ENCODE data around the gene ARHGAP35. TPM values are rescaled to one million over a fixed set of nuclear protein-coding genes. Genes with fewer than 3 reads are reported as not detected.
"Not testable (repeated sequence)": the region's sequence is repeated elsewhere in the genome, so short reads cannot be mapped to it uniquely, and the experiment has no call there.

ARHGAP35 gene
- total RNA-seq (2014; rRNA removed; shearing (Covaris generic)): 44.0 and 49.5 TPM in 2 replicates

DNA sequence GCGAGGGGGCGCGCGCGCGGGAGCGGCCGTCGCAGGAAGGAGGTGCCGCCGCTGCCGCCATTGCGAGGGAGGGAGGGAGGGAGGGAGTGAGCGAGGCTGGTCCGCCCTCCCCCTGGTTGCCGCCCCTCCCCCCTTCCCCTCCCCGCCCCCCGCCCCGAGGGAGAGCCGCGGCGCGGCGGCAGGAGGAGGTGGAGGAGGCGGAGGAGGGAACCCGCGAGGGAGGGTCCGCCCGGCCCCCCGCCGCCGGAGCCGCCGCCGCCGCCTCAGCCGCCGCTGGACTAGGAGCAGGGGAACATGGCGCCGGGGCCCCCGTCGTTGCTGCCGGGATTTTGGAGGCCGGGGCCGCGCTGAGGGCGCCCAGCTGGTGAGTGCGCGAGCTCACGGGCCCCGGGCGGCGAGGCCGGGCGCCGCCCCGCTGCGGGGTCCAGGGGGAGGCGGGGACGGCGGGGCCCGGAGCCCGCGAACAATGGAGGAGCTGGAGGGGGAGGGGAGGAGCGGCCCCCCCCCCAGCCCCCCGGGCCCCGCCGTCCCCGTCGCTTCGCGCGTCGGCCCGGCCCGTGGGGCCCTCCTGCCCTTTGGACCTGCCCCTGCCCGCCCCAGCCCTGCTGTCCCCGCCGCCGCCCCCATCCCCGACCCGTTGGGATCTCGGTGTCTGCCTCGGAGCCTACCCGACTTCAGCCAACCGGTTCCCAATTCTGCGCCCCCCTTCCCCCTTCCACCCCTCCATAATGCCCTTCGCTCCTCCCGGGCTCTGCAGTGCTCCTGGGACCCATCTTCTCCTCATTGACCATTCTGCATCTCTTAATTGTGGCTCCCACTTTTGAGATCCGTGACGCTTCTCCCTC lies at the start of gene ARHGAP35:
ARHGAP35 (plus strand) TSS at position 152 of the 845 bp plus-strand sequence. CDS start 57,679 bp downstream, outside the sequence.
- Histone ChIP-seq H3K27me3 (no peaks in the 10 kb centered on the region), H3K4me3 (peak within 1 kb of the TSS; percentile 81), H3K27ac (peak within 1 kb of the TSS; percentile 99), H3K9me3 (replicated peaks) (no peaks in the 10 kb centered on the region), H3K36me3 (no peaks in the 10 kb centered on the region), H3K4me1 (peaks cover 18% of the 10 kb centered on the region)
- peak; percentile 21 to 94 for DNase-seq

DNA sequence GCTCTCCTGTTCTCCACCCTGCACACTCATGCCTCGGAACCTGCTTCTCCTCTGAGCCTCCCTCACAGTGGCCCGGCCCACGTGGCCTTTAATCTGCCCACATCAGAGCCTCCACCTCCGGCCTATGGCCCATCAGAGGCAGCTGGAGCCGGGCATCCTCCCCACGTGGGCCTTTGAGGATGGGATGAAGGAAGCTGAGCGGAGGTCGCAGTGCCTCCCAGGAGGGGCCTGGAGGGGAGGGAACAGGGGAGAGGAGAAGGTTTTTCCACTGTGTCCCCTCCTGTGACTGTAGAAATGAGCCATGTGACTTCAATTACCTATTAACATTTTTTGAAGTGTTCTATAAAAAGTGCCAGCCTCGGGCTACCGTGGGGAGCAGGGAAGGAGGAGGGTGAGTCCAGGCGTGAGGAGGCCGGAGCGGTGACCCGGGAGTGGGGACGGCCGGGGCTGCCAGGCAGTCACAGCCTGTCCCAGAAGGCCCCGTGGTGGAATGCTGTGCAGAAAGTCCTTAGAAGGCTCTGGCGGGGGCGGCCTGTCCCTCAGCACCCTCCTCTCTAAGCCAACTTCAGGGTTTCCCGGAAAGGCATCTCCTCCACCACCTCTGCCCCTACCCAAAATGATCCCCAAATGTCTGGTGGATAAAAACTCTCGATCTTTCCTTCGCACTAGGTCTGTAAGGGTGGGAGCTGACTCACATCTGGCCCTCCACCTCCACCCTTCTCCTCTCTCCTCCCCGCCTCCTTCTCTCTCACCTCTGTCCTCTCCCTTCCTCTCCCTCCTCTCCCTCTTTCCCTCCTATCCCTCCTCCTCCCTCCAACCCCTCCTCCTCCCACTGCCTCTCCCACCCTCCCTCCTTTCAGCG lies 47.6 kb upstream of the ARHGAP35 start:
- Histone ChIP-seq H3K27me3 (no peaks in the 10 kb centered on the region; the same call in 1 of the 2 replicates), H3K36me3 (no peaks in the 10 kb centered on the region), H3K4me3 (no peak overlapping the region), H3K27ac (no peak overlapping the region), H3K4me1 (no peaks in the 10 kb centered on the region), H3K9me3 (replicated peaks) (no peaks in the 10 kb centered on the region)
- DNase-seq: no peak

DNA sequence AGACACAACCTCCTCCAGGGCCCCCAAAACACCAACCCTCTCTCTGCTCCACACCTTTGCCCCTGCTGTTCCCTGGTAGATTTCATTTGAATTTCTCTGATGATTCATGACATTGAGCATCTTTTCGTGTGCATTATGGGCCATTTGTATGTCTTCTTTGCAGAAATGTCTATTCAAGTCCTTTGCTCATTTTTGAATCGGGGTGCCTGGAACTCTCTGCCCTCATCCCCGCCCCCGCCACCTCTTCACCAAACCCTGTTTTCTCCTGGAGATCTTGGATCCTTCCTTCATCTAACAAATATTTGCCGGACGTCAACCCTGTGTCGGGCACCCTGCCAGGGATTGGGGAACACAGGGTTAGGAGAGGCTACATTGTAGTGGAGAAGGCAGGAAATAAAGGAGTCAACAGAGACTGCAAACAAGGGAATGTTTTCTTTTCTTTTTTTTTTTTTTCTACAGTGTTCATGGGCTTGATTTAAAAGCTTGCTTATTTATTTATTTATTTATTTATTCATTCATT lies 46.9 kb upstream of the ARHGAP35 start:
- Histone ChIP-seq H3K36me3 (no peaks in the 10 kb centered on the region), H3K27ac (no peak overlapping the region), H3K27me3 (no peaks in the 10 kb centered on the region; the same call in 1 of the 2 replicates), H3K4me1 (no peaks in the 10 kb centered on the region), H3K9me3 (replicated peaks) (no peaks in the 10 kb centered on the region), H3K4me3 (no peak overlapping the region)
- peak in 1 of 2 experiments; percentile 40 for DNase-seq

DNA sequence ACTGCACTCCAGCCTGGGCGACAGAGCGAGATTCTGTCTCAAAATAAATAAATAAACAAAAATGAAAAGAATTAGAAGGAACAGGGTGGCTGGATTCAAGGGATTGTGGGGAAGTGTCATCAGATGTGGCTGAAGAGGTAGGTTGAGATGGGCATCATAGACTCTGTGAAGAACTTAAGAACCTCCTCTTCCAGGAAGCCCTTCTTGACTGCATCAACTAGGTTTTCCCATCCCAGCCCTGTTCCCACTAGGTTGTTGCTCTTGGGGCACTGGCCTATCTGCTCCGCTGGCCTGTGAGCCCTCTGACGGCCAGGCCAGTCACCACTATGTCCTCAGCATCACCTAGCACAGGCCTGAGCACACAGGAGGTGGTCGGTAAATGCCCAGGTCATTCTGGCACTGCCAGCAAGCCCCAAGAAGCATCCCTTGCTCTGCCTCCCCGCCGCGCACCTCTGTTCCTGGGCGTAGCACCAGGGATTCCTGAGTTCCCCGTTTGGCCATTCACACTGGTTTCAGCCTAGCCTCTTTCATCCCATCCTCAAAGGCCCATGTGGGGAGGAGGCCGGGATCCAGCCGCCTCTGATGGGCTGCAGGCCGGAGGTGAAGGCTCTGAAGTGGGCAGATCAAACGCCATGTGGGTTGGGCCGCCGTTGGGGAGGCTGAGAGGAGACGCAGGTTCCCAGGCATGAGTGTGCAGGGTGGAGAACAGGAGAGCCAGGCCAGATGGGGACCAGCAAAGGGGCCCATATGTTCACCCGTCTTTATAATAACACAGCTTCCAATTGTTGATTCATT lies 44.8 kb upstream of the ARHGAP35 start:
- Histone ChIP-seq H3K36me3 (no peaks in the 10 kb centered on the region), H3K9me3 (replicated peaks) (no peaks in the 10 kb centered on the region), H3K27me3 (no peaks in the 10 kb centered on the region; the same call in 1 of the 2 replicates), H3K4me1 (peaks cover 8% of the 10 kb centered on the region), H3K27ac (no peak overlapping the region), H3K4me3 (no peak overlapping the region)
- no peak for DNase-seq

DNA sequence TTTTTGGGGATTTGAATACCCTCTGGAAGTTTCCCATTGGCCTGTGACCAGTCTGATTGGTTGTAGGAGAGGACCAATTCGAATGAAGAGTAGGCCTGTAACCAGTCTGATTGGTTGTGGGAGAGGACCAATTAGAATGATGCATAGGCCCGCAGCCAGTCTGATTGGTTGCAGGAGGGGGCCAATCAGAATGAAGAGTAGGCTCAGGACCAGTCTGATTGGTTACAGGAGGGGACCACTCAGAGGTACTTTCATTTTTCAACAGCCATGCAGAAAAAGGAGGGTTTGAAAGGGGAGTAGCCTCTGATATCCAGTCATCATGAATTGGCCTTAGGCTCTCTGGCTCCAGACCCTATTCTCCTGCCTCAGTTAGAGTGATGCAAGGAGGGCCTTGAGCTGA lies 42.0 kb upstream of the ARHGAP35 start:
- Histone ChIP-seq H3K27me3 (no peaks in the 10 kb centered on the region), H3K36me3 (no peaks in the 10 kb centered on the region), H3K9me3 (replicated peaks) (no peaks in the 10 kb centered on the region), H3K4me3 (no peak overlapping the region), H3K27ac (no peak overlapping the region), H3K4me1 (peaks cover 21% of the 10 kb centered on the region)
- peak; percentile 41 to 62 for DNase-seq

DNA sequence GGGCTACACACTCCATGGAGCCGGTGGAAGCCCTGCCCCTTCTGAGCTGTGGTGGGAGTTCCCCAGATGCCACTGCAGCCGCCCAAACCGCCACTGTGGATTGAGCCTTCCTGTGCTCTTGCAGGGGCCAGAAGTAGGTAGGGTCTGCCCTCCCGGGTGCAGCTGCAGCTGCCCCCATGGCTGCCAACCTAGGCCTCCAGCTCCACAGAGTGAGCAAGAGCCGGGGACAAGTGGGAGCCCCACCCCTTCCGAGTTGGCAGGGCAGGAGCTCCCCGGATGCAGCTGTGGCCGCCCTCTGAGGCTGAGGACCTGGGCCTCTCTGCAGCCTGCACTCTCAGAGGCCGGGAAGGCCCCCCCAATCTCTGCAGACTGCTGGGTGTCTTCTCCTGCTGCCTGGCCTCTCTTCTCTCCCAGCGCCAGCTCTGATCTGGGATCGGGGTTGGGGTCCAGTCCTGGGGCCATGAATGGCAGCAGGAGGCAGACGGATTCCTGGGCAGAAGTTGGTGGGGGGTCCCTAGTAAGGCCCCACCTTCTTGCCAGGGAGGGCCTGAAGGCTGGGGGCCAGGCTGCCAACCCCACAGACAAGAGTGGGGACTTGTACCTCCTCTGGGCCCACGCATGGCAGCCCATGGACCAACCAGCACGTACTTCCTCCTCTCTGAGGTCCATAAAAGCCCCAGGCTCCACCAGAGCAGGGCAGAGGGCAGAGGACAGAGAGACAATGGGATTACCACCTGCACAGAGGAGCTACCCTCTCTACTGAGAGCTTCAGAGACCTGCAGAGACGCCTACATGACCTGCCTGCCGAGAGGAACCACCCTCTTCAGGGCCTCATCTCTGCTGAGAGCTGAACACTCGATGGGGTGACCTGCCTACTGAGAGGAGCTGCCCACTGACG lies 39.0 kb upstream of the ARHGAP35 start:
- Histone ChIP-seq H3K9me3 (replicated peaks) (no peaks in the 10 kb centered on the region), H3K27ac (no peak overlapping the region), H3K4me3 (peak overlapping the region; percentile 30; the same call in 1 of the 2 replicates), H3K4me1 (peaks cover 24% of the 10 kb centered on the region), H3K27me3 (no peaks in the 10 kb centered on the region), H3K36me3 (no peaks in the 10 kb centered on the region)
- DNase-seq: peak; percentile 78

DNA sequence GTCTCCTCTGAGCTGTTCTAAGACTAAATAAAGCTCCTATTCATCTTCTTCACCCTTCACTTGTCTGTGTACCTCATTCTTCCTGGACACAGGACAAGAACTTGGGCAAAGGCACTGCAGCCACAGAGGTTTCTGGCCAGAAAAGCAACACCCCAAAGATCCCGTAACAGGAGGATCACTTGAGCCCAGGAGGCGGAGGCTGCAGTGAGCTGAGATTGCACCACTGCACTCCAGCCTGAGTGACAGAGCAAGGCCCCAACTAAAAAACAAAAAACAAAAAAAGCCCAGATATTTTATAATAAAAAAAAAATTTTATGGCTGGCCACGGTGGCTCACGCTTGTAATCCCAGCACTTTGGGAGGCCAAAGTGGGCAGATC lies 38.4 kb upstream of the ARHGAP35 start:
- H3K4me3 ChIP-seq; H3K27ac ChIP-seq; H3K36me3 ChIP-seq; H3K9me3 ChIP-seq (replicated peaks); DNase-seq; H3K27me3 ChIP-seq: not testable (repeated sequence)
- peaks cover 27% of the 10 kb centered on the region for H3K4me1 ChIP-seq

DNA sequence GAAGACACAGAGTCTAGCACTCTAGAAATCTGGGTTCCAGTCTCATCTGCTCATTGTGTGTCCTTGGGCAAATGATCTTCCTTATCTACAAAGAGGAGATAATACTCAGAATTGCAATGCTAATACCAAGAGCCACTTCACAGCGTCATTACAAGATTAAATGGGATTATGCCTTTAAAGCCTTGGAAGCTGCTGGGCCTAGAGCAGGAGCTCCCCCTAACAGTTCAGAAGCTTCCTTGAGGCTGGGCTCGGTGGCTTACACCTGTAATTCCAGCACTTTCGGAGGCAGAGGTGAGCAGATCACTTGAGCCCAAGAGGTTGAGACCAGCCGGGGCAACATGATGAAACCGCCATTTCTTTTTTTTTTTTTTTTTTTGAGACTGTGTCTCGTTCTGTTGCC lies 37.7 kb upstream of the ARHGAP35 start:
- Histone ChIP-seq H3K36me3 (no peaks in the 10 kb centered on the region), H3K27ac (no peak overlapping the region), H3K4me3 (no peak overlapping the region), H3K27me3 (no peaks in the 10 kb centered on the region), H3K4me1 (peaks cover 27% of the 10 kb centered on the region), H3K9me3 (replicated peaks) (no peaks in the 10 kb centered on the region)
- no peak for DNase-seq

DNA sequence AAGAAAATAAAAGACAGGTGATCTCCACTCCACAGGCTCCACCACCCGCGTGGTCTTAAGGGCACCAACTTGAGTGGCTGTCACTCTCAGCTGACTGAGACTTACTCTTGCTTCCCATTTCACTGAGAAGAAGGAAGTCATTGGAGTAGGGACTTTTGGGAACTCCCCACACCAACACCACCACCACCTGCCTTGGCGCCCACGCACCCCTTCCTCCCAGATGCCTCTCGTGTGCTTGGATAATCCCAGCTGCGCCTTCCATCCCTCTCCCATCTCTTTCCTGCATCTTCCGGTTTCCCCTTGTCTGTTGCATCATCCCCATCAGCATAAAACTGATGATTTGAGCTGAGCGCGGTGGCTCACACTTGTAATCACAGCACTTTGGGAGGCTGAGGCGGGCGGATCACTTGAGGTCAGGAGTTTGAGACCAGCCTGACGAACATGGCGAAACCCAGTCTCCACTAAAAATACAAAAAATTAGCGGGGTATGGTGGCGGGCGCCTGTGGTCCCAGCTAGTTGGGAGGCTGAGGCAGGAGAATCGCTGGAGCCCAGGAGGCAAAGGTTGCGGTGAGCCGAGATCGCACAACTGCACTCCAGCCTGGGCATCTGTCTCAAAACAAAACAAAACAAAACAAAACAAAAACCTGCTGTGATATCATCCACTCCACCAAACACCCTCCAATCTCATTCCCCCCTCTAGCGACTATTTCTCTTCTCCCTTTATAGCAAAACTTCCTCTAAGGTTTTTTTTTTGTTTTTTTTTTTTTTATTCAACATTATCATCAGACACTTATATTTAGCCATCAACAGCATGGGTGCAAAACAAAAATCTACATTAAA lies 35.7 kb upstream of the ARHGAP35 start:
- Histone ChIP-seq H3K4me3 (no peak overlapping the region), H3K27me3 (no peaks in the 10 kb centered on the region), H3K4me1 (peaks cover 41% of the 10 kb centered on the region), H3K36me3 (no peaks in the 10 kb centered on the region), H3K27ac (no peak overlapping the region), H3K9me3 (replicated peaks) (no peaks in the 10 kb centered on the region)
- DNase-seq: no peak

DNA sequence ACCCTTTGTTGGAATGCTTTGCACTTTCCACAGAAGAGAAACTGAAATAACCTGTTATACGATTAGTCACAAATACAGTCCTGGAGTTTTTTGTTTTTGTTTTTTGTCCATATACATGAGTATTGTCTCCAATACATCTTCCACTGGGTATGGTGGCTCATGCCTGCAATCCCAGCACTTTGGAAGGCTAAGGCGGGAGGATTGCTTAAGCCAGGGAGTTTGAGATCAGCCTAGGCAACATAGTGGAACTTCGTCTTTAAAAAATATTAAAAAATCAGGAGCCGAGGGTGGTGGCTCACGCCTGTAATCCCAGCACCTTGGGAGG lies 35.1 kb upstream of the ARHGAP35 start:
- H3K4me3 ChIP-seq: no peak overlapping the region
- H3K27ac ChIP-seq: no peak overlapping the region
- H3K4me1 ChIP-seq: peaks cover 37% of the 10 kb centered on the region
- peaks cover 2% of the 10 kb centered on the region; the same call in 1 of the 2 replicates for H3K9me3 ChIP-seq (replicated peaks)
- no peaks in the 10 kb centered on the region for H3K27me3 ChIP-seq
- no peaks in the 10 kb centered on the region for H3K36me3 ChIP-seq
- no peak for DNase-seq

DNA sequence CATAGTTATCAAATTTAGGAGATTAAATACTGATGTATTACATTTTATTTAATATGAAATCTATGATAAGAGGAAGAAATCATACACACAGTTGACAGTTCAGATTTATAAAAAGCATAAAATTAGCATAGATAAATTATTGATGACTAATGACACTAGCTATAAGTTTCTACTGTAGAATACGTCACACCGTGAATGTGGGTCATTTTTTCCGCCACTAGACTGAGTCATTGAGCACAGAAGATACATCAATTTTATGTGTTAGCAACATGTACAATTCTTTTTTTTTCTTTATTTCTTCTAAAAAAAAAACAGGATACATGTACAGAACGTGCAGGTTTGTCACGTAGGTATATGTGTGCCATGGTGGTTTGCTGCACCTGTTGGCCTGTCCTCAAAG lies 32.3 kb upstream of the ARHGAP35 start:
- H3K9me3 ChIP-seq (replicated peaks): peaks cover 8% of the 10 kb centered on the region; the same call in 1 of the 2 replicates
- no peak overlapping the region for H3K4me3 ChIP-seq
- no peaks in the 10 kb centered on the region for H3K27me3 ChIP-seq
- DNase-seq: no peak
- peaks cover 20% of the 10 kb centered on the region for H3K4me1 ChIP-seq
- no peaks in the 10 kb centered on the region for H3K36me3 ChIP-seq
- no peak overlapping the region for H3K27ac ChIP-seq

DNA sequence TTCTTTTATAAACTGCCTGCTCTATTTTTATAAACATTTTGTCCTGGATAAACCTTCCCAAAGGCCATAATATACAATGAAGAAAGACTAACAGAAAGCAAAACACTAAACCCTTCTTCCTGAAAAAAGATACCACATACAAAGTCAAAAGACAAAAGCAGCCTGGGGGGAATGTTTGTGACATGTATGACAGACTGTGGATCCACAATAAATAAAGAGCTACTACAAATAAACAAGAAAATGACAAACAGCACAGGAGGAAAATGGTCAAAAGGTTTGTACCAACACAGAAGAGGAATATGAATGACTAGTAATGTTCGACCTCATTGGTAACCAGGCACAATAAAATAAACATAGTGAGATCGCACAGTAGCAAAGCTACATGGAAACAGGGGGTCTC lies 29.9 kb upstream of the ARHGAP35 start:
- H3K27ac ChIP-seq: no peak overlapping the region
- H3K9me3 ChIP-seq (replicated peaks): peaks cover 8% of the 10 kb centered on the region; the same call in 1 of the 2 replicates
- H3K4me3 ChIP-seq: no peak overlapping the region
- H3K36me3 ChIP-seq: no peaks in the 10 kb centered on the region
- H3K4me1 ChIP-seq: peaks cover 17% of the 10 kb centered on the region
- DNase-seq: no peak
- no peaks in the 10 kb centered on the region for H3K27me3 ChIP-seq

DNA sequence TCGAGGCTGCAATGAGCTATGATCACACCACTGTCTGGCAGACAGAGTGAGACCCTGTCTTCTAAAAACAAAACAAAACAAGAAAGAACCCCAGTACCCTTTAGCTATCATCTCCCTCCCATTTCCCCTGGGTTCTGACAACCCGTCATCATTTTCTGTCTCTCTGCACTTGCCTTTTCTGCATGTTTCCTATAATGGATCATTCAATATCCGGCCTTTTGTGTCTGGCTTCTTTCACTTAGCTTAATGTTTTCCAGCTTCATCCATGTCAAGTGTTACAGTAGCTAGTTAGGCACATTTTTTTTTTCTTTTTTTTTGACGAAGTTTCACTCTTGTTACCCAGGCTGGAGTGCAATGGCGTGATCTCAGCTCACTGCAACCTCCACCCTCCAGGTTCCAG lies 26.7 kb upstream of the ARHGAP35 start:
- DNase-seq: no peak
- H3K4me3 ChIP-seq: no peak overlapping the region
- peaks cover 5% of the 10 kb centered on the region; the same call in 1 of the 2 replicates for H3K4me1 ChIP-seq
- no peaks in the 10 kb centered on the region for H3K27me3 ChIP-seq
- H3K9me3 ChIP-seq (replicated peaks): peaks cover 8% of the 10 kb centered on the region; the same call in 1 of the 2 replicates
- H3K36me3 ChIP-seq: no peaks in the 10 kb centered on the region
- no peak overlapping the region for H3K27ac ChIP-seq

All from SJCRH30 (cell line).